GM18526 (cell line): ENCODE measurements around the gene INHBB.

Experiments
- POLR2A ChIP-seq: IDR thresholded peaks from 3 replicates; pipeline ENCODE4 v1.6.1; 2011; ENCODE audit not compliant: insufficient read length; ENCODE audit errors: extremely low read depth

Gene INHBB

DNA sequence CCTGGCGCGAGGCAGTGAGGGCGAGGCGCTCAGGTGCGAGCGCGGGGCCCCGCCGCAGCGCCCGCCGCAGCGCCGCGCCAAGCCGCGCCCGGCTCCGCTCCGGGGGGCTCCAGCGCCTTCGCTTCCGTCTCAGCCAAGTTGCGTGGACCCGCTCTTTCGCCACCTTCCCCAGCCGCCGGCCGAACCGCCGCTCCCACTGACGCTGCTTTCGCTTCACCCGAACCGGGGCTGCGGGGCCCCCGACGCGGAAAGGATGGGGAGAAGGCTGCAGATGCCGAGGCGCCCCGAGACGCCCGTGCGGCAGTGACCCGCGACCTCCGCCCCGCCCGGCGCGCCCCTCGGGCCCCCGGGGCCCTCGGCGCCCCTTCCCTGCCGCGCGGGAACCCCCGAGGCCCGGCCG is 328 bp upstream of the INHBB start:
- no peak for TF ChIP-seq POLR2A

GRCh38 chr2:120346667-120347358 is 877 bp downstream of the INHBB start:
- no peak for TF ChIP-seq POLR2A

DNA sequence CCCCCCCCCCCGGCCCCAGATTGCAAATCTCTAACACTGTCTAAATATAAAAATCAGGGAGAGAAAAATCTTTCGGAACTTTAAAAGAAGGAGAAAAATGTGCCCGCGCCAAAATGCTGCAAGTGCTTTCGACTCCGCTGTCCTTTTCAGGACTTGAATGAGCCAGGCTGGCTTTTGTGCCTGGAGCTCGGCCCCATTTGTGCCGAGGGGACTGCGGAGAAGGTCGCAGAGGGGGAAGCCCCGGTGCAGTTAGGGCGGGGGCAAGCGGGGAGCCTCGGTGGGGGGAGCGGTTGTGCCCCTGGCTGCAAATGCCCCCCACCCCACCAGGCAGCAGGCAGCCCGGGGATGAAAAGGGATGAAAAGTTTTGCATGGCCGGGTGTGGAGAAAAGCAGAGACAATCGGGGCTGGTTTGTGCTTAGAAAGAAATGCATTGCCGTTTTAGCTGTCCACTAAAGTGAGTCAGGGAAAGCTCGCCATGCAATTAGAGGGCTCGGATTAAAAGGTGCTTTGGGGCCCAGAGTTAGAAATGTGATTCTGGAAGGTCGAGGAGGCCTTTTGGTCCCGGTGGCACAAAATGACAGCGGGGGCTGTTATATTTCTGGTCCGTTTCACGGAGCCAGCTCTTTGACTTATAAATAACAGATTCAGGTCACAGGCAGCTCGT is 1.6 kb downstream of the INHBB start:
- TF ChIP-seq POLR2A = no peak

GRCh38 chr2:120348134-120348736 is 2.3 kb downstream of the INHBB start:
- no peak for TF ChIP-seq POLR2A

DNA sequence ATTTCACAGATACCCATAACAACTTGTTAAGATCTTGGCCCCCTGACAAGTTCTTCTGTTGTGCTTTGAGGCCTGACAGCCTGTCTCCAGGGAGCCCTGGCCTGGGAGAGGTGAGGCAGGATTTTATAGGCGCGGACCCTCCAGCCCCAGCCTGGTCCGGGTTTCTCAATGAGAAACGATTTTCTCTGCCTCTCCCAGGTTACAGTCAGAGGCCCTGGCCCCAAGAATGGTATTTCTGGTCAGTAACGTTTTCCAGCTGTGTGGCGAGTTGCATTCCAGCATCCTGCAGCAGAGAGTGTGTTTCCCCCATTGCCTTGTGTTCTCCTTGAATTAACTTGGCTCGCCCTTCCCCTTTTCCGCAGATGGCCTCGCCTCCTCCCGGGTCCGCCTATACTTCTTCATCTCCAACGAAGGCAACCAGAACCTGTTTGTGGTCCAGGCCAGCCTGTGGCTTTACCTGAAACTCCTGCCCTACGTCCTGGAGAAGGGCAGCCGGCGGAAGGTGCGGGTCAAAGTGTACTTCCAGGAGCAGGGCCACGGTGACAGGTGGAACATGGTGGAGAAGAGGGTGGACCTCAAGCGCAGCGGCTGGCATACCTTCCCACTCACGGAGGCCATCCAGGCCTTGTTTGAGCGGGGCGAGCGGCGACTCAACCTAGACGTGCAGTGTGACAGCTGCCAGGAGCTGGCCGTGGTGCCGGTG is 3.0 kb downstream of the INHBB start:
- no peak for TF ChIP-seq POLR2A

DNA sequence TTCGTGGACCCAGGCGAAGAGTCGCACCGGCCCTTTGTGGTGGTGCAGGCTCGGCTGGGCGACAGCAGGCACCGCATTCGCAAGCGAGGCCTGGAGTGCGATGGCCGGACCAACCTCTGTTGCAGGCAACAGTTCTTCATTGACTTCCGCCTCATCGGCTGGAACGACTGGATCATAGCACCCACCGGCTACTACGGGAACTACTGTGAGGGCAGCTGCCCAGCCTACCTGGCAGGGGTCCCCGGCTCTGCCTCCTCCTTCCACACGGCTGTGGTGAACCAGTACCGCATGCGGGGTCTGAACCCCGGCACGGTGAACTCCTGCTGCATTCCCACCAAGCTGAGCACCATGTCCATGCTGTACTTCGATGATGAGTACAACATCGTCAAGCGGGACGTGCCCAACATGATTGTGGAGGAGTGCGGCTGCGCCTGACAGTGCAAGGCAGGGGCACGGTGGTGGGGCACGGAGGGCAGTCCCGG is 3.5 kb downstream of the INHBB start:
- no peak for TF ChIP-seq POLR2A

GRCh38 chr2:120350080-120350479 is 4.1 kb downstream of the INHBB start:
- TF ChIP-seq POLR2A = no peak

DNA sequence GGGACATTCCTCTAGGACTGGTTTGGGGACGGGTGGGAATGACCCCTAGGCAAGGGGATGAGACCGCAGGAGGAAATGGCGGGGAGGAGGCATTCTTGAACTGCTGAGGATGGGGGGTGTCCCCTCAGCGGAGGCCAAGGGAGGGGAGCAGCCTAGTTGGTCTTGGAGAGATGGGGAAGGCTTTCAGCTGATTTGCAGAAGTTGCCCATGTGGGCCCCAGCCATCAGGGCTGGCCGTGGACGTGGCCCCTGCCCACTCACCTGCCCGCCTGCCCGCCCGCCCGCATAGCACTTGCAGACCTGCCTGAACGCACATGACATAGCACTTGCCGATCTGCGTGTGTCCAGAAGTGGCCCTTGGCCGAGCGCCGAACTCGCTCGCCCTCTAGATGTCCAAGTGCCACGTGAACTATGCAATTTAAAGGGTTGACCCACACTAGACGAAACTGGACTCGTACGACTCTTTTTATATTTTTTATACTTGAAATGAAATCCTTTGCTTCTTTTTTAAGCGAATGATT is 4.9 kb downstream of the INHBB start:
- TF ChIP-seq POLR2A = no peak

GRCh38 chr2:120352696-120353590 is 7.0 kb downstream of the INHBB start:
- TF ChIP-seq POLR2A = no peak

- TF ChIP-seq POLR2A = no peak
Observed at GRCh38 chr2:120353591-120353898, 7.6 kb downstream of the INHBB start.

GRCh38 chr2:120353931-120354330 is 8.0 kb downstream of the INHBB start:
- no peak for TF ChIP-seq POLR2A

- no peak for TF ChIP-seq POLR2A
Observed at GRCh38 chr2:120354467-120354866, 8.5 kb downstream of the INHBB start.

- TF ChIP-seq POLR2A = no peak
Observed at GRCh38 chr2:120354935-120355779, 9.2 kb downstream of the INHBB start.

- TF ChIP-seq POLR2A = no peak
Observed at GRCh38 chr2:120355780-120356266, 9.9 kb downstream of the INHBB start.
